Pancreas (tissue), 10 donors: ENCODE measurements around the gene MEGF11. TPM values are rescaled to one million over a fixed set of nuclear protein-coding genes. Genes with fewer than 3 reads are reported as not detected.

Source experiments
- ATAC-seq, 4 donors: fragments of 200-7000 bp; cut with Tn5 transposase; one replicate each; pipeline versions ENCODE4 v1.8.0 to v1.9.1; 2020; ENCODE audit warnings: mild to moderate bottlenecking in 4 of 4, moderate library complexity in 4 of 4
- DNase-seq, 6 donors: peaks; one replicate each; pipeline ENCODE4 v3.0.0-alpha.2; 2020
- FAIRE-seq: peaks from 2 replicates; lab custom pipeline; 2012; peaks lifted over from hg19 to GRCh38; lab: Jason Lieb, UNC
- H3K27ac ChIP-seq, 4 donors: fragments of 200-600 bp; sonication (generic); 1 replicate in 3 of 4; 2 replicates in 1 of 4; pipeline versions ENCODE4 v1.5.0 to v1.8.0; 2020
- H3K27me3 ChIP-seq, 4 donors: fragments of 200-600 bp; one replicate each; pipeline ENCODE4 v1.8.0; 2021
- H3K36me3 ChIP-seq, 3 donors: fragments of 200-600 bp; sonication (generic) in 1 of 3; one replicate each; pipeline versions ENCODE4 v1.5.0 to v1.8.0; 2020 to 2021
- H3K4me1 ChIP-seq, 3 donors: fragments of 200-600 bp; one replicate each; pipeline ENCODE4 v1.8.0; 2021
- H3K4me3 ChIP-seq, 4 donors: fragments of 200-600 bp; sonication (generic) in 2 of 4; one replicate each; pipeline versions ENCODE4 v1.5.0 to v1.8.0; 2020 to 2021
- H3K9me3 ChIP-seq, 4 donors: fragments of 200-600 bp; one replicate each; pipeline ENCODE4 v1.8.0; 2021
- WGBS, 2 donors: extraction: QIAGEN DNeasy Blood & Tissue Kit; methylation state at CpG; one replicate each; pipeline ENCODE4 v1.1.7; 2013; 5-methylcytosine and 5-hydroxymethylcytosine counted together
- intact Hi-C, 3 donors: fragments of 100-400 bp; cut with DNase I; formaldehyde crosslinking; loops; one replicate each; pipeline versions ENCODE4 v1.11.1 to v1.14.2; 2022
- polyA plus RNA-seq, 2 donors: library from polyadenylated mRNA; stranded (reverse); fragments of 200-250 nt; gene quantifications; one replicate each; pipeline ENCODE4 v1.2.3, GENCODE V29; 2013
- total RNA-seq, 6 donors: library from RNA; stranded (reverse); fragmentation: NEBNext Ultra II Directional in 4 of 6; extraction: Animal tissue kit (Norgen Biotek cat#: 25700) in 4 of 6; gene quantifications; one replicate each; pipeline versions ENCODE4 v1.2.1 to v1.2.4, GENCODE V29; 2021 to 2023
- TF ChIP-seq, protein P1 (sequence below), 4 donors: fragments of 200-600 bp; sonication (generic) in 3 of 4; IDR thresholded peaks; one replicate each; pipeline versions ENCODE4 v1.5.0 to v1.8.0; 2021; ENCODE audit warnings: antibody characterized with exemption in 4 of 4
- donor health status: healthy with polysubstance abuse.
- donor health status: DM: no; HTN: no; CAD: no; lungs with moderate emphysema.
- donor health status: DM: no; HTN: no; CAD: no.
- donor health status: control.
- donor health status: control.
- donor health status: Bipolar disorder and iron deficiency.
- donor health status: DM: yes; HTN: yes; CAD: no.
- donor health status: DM: no; HTN: no; CAD: no.
- donor health status: DM: no; HTN: no; CAD: no.
- donor health status: DM: yes; HTN: yes; CAD: no.

The MEGF11 gene
- total and polyA plus RNA-seq, 8 donors: 0.19 to 0.87 (median 0.37) TPM

DNA sequence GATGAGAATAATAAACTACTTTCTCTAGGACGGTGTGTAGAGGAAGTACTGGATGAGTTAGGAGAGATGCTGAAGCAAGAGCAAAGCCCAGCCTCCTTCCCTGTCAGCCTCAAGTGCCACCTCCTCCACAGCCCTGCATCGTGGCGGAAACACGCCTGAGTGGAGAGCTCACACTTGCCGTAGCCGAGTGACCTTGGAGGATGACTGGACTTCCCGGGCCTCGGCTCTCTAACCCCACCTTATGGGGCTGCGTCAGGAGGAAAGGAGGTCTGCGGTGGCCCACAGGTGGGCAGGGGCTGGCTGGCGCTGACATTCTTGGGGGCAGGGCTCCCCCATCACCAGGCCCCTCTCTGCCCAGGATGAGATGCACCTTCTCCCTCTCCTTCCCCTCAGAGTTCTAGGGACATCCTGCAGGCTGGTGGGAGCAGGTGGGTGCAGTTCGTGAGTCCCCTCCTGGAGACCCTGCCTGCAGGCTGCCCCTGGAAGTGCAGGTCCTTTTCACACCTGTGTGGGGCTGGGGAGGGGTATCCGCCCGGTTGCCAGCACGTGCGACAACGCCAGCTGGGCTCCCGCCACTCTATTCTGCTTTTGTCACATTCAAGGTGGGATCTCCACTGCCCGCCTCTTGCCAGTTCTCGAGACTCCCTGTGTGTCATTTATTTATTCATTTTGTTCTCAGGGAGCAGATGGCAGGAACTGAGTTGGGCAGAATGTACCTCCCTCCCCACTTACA is 175.2 kb downstream of the MEGF11 start:
- TF ChIP-seq, protein P1, sequence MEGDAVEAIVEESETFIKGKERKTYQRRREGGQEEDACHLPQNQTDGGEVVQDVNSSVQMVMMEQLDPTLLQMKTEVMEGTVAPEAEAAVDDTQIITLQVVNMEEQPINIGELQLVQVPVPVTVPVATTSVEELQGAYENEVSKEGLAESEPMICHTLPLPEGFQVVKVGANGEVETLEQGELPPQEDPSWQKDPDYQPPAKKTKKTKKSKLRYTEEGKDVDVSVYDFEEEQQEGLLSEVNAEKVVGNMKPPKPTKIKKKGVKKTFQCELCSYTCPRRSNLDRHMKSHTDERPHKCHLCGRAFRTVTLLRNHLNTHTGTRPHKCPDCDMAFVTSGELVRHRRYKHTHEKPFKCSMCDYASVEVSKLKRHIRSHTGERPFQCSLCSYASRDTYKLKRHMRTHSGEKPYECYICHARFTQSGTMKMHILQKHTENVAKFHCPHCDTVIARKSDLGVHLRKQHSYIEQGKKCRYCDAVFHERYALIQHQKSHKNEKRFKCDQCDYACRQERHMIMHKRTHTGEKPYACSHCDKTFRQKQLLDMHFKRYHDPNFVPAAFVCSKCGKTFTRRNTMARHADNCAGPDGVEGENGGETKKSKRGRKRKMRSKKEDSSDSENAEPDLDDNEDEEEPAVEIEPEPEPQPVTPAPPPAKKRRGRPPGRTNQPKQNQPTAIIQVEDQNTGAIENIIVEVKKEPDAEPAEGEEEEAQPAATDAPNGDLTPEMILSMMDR (IDR thresholded peaks at IDR 0.05): no peak
- H3K9me3 ChIP-seq: no peaks in the 10 kb centered on the region
- intact Hi-C loops: no loop called here
- 72 to 75% methylated on average over 20 of the region's 20 CpGs for WGBS, 2 donors
- no peak for FAIRE-seq
- no peak for DNase-seq
- no peak for ATAC-seq
- no peaks in the 10 kb centered on the region for H3K27me3 ChIP-seq
- no peak overlapping the region for H3K4me3 ChIP-seq
- H3K4me1 ChIP-seq: peaks cover 0 to 10% (median 4%) of the 10 kb centered on the region in 3 donors
- no peaks in the 10 kb centered on the region for H3K36me3 ChIP-seq
- H3K27ac ChIP-seq: no peak overlapping the region

DNA sequence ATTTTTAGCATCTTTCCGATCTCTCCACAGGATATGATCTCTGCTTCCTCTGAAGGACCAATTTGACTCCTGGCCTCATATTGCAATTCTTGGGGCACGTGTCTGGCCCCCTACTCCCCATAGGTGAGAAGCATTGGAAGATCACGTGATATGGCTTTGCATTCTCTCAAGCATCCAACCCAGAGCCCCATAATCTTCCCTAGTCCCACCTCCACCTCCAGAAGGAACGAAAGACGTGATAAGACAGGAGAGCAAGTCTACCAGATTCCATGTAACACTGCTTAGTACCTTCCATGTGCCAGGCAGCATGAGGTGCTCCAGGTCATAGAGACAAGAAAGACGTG is 176.3 kb downstream of the MEGF11 start:
- Histone ChIP-seq H3K4me1 (peaks cover 8 to 19% (median 13%) of the 10 kb centered on the region in 3 donors), H3K36me3 (no peaks in the 10 kb centered on the region), H3K27ac (no peak overlapping the region), H3K4me3 (no peak overlapping the region), H3K9me3 (no peaks in the 10 kb centered on the region), H3K27me3 (no peaks in the 10 kb centered on the region)
- WGBS, 2 donors: 87 to 90% methylated on average over 6 of the region's 6 CpGs
- TF ChIP-seq, protein P1 (IDR thresholded peaks at IDR 0.05): no peak
- intact Hi-C loops: no loop called here
- ATAC-seq: no peak
- no peak for FAIRE-seq
- DNase-seq: no peak

DNA sequence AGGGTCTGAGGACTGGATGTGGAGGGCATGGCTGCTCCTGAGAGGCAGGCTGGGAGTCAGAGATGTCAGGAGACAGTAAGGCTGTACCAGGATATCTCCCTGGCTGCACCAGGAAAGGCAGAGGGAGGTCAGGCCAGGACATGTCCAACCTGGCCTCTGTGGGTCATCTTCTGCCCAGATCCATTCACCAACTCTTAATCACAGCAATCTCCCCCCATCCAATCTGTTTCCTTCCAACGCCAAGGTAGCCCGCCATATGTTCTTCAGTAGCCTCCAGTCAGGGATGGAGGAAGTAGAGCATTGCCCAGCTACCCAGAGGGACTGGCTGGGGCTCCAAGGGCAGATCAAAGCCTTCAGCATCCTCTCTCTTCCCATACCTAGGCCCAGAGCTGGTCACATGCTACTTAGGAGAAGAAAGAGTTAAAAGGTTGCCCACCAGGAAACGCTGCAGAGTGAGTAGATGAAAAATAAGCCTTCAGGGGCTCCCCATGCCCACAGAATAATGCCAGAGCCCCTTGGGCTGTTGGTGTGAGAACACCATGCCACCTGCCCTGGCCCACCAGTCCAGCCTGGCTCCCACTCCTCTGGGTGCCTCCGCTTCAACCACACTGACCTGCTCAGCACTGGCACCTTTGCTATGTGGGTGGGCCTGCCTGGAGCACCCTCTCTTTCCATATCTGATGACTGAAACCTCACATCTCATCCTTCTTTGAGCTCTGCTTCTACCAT is 176.8 kb downstream of the MEGF11 start:
- H3K9me3 ChIP-seq: no peaks in the 10 kb centered on the region
- DNase-seq: no peak
- peaks cover 11 to 21% (median 19%) of the 10 kb centered on the region in 3 donors for H3K4me1 ChIP-seq
- FAIRE-seq: no peak
- H3K27me3 ChIP-seq: no peaks in the 10 kb centered on the region
- ATAC-seq: no peak
- H3K36me3 ChIP-seq: no peaks in the 10 kb centered on the region
- TF ChIP-seq, protein P1 (IDR thresholded peaks at IDR 0.05): no peak
- no peak overlapping the region for H3K27ac ChIP-seq
- 90% methylated on average over 4 of the region's 4 CpGs for WGBS, 2 donors
- no peak overlapping the region for H3K4me3 ChIP-seq
- intact Hi-C loops: no loop called here

DNA sequence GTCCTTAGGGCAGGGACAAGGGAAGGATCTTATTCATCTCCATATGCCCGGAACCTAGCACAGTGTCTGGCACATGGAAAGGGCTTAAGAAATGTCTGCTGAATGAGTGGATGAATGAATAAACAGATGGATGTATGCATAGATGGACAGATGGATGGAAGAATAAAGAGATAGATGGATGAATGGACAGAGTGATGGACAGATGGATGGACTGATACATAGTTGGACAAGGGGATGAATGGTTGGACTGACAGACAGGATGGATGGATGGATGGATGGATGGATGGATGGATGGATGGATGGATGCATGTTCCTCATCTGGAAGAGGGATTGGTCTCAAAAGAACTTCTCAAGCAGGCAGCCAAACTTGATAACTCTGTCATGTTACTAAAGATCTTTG is 177.6 kb downstream of the MEGF11 start:
- WGBS, 2 donors: 95 to 96% methylated on average over 1 of the region's 1 CpG
- no peak for FAIRE-seq

More for the DNA sequence above, 177.6 kb downstream of the MEGF11 start:
- TF ChIP-seq, protein P1 (IDR thresholded peaks at IDR 0.05): no peak
- Histone ChIP-seq H3K9me3 (no peaks in the 10 kb centered on the region), H3K4me3 (no peak overlapping the region), H3K27ac (no peak overlapping the region), H3K27me3 (no peaks in the 10 kb centered on the region), H3K36me3 (no peaks in the 10 kb centered on the region), H3K4me1 (peaks cover 12 to 25% (median 24%) of the 10 kb centered on the region in 3 donors)
- intact Hi-C loops: no loop called here
- ATAC-seq (no peak), DNase-seq (no peak)
